CD4-positive, alpha-beta T cell treated with Interferon alpha-2 for 1 hour (primary cell): Measurements from ENCODE around the gene ADAMTS17.

ENCODE experiments used
- DNase-seq, 2 donors: peaks; one replicate each; pipeline ENCODE4 v3.0.0-alpha.2; 2020 to 2022

The ADAMTS17 gene

DNA sequence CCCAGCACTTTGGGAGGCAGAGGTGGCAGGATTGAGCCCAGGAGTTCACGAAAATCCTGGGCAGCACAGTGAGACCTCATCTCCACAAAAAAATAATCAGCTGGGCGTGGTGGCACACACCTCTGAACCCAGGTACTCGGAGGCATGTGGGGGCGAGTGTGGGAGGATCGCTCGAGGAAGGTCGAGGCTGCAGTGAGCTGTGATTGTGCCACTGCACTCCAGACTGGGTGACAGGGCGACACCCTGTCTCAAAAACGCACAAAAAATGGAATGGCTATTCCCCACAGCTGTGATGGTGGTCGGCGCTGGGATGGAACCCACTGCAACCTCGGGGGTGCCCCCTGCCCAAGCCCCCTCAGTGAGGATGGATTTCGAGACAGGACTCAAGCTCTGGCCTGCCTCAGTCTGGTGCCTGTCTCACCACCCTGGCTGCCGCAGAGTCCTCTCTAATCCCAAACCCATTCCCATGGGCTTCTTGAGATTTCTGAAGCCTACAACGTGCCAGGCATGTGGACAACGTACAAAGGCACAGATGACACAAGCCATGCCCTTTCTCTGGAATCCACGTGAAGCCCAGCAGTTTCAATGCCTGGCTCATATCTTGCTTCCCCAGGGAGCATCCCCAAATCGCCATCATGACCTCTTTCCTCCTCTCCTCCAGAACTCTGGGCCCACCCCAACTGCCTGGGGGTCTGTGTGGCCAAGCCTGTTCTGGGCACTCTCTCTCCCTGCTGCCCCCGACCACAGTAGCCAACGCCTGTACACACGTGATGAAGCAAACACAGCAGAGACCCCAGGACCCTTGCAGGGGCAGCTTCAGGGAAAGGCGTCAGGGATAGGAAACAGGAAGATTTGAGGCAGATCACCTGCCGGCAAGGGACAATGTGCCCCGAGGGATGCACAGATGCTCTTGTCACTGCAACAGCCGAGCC lies 32.4 kb downstream of the ADAMTS17 start:
- no peak for DNase-seq

DNA sequence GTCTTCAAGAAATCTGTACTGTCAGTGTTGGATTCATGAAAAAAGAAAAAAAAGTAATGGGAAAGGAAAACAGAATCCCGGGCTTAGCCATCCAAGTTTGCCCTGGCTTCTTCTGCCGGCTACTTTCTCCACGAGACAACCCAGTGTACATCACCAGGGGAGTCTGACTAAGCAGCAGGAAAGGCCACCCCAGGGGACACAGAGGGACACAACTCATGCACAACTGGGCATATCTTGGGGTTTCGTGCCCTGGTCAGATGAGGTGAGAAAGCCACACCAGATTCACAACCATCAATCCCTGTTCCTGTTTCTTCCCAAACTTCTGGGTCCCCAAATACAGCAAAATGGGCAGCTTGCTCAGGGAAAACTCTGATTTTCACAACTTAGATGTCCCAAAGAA lies 33.2 kb downstream of the ADAMTS17 start:
- DNase-seq, result no peak

DNA sequence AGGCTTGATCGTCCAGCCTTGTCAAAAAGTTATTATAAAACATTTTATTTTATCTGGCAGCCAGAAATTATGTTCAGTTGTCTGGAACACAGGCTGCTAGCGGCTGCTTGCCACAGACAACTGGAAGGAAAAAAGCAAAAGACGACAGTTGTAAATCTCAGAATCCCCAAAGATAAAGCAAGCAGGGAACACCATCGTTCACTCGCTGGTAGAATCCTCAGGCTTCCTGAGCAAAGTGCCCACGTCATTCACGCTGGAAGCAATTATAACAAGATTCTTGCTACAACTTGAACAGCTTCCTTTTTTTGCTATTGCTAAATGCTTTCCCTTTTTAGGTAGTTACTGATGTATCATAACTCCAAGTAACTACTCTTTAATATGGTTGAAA lies 33.6 kb downstream of the ADAMTS17 start:
- no peak for DNase-seq

DNA sequence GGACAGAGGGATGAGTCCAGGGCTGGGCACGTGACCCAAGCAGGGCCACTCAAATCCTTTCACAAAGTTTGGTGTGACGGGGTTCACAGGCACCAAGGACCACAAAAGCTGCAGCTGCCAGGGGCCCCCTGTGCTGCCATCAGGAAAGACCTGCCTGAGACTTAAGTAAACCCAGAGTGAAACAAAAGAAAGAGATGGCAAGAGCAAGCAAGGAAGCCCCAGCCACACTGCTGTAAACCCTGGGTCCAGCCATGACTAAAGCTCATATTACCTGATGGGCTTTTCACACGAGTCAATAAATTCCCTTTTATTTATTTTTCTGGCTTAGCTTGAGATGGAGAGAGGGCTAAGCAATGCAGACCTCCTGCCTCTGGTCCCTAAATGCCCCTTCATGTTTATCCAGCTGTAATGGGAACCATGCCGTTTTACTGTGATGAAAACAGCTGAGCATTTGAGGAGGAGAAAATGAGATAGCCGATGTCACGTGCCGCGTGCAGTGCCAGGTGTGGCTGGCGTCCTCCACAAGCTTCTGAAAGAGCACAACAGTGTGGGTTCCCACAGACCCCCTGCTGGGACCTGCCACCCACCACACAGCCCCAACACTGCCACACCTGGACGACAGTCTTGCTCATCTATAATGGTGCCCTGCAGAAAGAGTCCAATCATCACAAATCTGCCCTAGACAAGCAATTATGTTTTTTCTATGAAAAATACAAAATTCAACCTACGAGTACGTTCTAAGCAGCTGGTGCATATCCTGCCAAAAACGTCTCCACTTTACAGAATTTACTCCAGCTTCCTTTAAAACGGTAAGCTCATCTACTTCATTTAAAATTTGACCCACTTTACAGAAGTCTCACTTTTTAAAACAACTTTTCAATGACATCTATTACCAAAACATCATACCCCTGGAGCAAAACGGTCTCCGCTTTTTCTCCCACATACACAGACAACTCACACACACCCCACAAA lies 34.2 kb downstream of the ADAMTS17 start:
- no peak for DNase-seq

DNA sequence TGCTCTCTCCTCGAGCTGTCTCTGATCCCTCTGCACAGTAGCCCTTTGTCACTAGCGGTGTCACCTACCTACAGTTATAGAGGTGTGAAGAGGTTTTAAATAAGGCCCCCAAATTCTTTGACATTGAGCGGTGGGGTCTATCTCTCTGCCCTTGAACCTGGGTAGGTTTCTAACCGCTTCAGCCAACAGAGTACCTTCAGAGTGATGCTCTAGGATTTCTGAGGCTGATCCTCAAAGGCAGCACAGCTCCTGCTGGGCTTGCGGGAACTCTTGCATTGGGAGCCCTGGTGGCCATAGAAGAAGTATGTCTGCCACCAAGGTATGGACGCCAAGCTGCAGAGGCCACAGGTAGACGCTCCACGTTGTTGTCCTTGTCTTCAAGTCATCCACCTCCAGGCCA lies 35.7 kb downstream of the ADAMTS17 start:
- no peak for DNase-seq

DNA sequence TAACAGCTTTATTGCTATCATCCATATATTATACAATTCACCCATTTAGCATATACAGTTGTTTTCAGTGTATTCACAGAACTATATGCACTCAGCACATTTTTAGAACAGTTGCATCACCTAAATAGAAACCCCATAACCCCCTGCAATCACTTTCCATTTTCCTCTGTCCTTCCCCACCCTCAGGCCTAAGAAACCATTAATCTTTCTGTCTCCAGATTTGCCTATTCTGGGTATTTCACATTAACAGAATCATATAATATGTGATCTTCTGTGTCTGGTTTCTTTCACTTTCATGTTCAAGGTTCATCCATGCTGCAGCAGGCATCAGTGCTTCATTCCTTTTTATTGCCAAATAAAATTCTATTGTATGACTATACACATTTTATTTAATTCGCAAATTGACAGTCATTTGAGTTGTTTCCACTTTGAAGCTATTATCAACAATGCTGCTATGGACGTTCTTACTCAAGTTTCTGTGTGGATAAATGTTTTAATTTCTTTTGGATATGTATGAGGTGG lies 39.8 kb downstream of the ADAMTS17 start:
- no peak for DNase-seq

DNA sequence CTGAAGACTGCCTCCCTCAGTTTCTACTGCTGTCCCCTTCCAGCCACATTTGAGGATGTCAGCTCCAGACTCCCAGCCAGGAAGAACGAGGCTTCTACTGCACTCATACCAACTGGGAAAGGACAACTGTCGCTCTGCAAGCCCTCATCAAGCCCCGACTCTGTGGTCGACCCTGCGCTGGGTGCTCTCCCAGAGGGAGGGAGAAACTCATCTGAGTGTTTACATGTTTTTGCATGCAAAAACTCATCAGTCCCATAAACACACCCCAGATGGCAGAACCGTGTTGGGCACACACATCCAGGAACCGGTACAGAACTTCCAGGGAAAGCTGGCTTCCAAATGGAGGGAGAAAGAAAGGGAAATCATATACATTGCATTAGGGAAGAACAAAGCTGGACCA lies 43.5 kb downstream of the ADAMTS17 start:
- DNase-seq, result no peak

DNA sequence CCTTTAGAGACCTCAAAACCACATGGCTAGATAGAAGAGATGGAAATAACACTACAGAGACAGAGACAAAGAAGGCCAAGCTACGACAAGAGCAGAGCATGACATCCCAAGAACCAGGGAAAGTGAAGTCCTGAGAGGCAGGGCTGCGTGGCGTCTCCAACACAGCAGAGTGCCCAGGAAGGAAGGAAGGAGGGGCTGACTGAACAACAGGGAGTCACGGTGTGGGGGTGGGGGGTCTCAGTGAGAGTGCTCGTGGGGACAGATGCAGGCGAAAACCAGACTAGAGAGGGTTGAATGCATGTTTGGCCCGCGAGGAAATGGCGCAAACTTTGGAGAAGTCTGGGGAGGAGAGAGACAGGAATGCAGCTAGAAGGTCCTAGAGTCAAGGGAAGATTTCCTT lies 44.0 kb downstream of the ADAMTS17 start:
- no peak for DNase-seq

DNA sequence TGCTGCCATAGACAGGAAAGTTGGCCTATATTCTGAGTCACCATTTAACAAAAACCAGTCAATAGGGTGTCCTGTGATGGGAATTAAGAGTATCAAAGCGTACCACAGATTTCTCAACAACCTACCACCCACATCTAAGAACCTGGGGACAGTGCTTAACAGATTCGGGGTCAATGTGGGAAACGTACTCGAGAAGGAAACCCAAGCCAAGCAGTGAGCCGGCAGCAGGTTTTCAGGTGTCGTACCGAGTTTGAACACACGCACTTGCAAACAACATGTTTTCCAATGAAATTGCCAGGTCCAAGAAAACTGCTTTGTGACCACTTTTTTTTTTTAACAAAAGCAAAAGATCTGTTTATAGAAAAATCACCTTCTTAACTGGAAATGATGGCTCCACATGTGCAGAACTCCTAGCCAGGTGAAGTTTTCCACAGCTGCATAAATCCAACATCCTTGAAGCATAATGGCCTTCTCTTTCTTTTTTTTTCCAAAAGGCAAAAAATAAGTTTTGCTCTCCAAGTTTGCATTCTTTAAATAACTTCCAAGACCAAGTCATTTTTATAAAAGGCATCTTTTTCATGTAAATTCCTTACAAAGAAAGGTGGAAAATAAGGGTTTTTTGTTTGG lies 45.7 kb downstream of the ADAMTS17 start:
- no peak for DNase-seq

DNA sequence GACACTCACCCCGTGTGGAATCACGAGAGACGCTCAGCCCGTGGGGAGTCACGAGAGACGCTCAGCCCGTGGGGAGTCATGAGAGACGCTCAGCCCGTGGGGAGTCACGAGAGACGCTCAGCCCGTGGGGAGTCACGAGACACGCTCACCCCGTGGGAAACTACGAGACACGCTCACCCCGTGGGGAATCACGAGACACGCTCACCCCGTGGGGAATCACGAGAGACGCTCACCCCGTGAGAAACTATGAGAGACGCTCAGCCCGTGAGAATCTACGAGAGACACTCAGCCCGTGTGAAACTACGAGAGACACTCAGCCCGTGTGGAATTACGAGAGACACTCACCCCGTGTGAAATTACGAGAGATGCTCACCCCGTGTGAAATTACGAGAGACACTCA lies 49.8 kb downstream of the ADAMTS17 start:
- no peak for DNase-seq

DNA sequence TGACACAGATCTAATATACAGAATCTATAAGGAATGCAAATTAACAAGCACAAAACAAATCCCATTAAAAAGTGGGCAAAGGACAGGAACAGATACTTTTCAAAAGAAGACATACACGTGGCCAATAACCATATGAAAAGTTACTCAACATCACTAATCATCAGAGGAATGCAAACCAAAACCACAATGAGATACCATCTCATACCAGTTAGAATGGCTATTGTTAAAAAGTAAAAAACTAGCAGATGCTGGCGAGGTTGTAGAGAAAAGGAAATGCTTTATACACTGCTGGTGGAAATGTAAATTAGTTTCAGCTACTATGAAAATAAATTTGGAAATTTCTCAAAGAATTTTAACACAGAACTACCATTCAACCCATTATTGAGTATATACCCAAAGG lies 50.7 kb downstream of the ADAMTS17 start:
- DNase-seq, result no peak

DNA sequence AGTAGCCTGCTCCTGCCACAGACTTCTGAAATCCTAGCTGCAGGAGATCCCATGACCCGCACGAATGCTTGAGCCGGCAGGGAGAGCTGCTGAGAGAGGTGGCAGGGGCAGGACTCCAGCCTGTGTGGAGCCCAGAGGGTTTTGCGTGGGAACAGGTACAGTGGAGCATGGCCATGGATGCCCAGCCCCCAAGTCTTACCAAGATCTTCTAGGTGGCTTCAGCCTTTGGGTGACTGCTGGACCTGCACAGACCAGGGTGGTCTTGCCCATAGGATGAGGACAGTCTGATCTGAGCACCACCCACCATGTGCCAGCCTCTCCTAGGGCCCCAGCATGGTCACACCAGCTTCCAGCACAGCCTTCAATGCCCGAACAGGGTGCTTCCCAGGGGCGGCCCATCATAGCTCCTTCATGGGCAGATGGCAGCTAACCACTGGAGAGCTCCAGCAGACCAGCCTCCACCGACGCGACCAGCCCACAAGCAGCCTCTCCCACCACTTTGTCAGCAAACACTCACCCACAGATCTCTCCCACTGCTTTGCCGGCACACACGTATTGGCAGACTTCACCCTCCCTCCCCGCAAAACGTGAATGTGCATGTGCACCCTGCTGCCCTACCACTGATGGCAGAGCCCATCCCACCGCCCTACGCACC lies 56.0 kb downstream of the ADAMTS17 start:
- no peak for DNase-seq

DNA sequence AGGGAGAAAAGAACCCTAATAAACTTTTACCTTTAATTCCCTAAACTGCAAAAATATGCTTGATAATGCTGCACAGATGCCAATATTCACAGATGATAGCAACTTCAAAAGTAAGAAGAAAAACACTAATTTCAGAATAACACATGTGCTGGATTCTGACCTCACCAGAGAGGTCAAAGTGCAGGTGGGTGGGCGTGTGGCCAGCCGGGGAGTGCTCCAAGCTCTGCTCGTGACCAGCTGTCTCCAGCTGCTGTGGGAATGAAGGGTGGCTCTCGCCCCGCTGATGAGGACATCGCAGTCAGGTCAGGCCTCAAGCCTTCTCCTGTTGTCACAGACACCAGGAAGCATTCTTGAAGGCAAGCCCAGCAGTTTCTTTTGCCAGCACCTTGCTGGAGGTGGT lies 57.1 kb downstream of the ADAMTS17 start:
- no peak for DNase-seq

DNA sequence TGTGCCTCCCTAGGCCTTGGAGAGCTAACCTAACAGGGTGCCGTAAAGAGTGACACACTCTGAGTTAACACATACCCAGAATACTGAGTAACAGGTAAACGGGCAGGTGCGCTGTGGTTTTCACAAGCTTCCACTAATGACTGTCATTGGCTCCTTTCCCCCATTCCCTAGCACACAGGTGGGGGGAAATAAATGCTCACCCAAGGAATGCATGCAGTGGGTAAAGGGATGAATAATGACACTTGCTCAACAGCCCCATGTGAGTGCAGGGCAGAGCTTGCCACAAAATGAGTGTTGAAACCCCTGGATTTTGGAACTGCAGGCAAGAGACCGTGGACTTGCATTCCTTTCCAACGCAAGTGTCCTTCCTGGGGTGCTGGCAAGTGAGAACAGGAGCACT lies 57.6 kb downstream of the ADAMTS17 start:
- DNase-seq, result no peak

DNA sequence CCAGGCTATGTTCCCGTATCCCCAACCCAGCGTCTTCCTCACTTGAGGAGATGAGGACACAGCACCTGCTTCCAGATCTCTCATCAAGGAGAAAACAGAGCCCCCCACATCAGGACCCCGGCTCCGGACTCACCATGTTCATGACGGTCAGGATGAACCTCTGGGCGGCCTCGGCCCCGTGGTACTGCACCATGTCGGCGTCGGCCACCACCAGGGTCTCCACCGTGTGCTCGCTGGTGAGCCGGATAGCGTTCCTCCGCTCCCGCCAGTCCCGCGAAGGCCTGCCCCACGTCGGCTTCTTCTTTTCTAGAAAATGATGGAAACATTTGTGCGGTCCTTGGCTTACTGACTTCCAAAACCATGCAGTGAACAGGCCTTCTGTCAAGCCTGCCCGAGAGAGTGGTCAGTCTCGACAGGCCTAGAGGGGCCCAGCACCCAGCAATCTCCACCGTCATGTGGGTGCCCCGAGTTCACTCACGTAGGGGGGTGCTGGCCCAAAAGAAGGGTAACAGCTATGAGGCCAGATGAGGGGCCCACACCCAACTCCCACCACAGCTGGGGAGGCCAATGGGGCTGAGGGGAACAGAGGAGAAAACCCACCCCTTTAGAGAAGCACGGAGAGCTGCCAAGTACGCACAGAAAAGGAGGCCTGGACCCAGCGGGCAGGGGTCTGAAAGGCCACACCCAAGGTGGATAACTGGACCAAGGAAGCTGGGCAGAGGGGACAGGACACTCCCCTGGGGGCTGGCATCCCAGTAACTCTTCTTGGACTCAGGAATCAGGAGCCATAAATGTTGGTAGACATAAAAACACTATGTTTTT lies 60.5 kb downstream of the ADAMTS17 start:
- DNase-seq, result no peak

DNA sequence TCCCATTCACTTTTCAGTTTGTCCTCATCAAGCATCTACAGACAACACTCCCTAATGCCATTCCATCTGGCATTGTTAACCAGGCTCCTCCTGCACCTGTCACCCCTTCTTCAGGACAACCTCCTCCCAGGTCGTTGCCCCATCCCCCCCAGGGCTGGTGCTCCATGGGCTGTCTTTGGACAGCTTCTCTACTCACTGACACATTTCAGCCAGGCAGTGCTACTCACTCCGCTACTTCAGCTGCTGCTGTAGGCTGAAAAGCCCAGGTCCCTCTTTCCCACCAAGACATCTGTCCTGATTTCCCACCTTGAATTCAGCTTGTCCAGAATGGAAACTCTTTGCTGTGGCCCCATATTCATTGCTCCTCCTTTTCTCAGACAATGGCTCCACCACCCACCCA lies 61.9 kb downstream of the ADAMTS17 start:
- no peak for DNase-seq

DNA sequence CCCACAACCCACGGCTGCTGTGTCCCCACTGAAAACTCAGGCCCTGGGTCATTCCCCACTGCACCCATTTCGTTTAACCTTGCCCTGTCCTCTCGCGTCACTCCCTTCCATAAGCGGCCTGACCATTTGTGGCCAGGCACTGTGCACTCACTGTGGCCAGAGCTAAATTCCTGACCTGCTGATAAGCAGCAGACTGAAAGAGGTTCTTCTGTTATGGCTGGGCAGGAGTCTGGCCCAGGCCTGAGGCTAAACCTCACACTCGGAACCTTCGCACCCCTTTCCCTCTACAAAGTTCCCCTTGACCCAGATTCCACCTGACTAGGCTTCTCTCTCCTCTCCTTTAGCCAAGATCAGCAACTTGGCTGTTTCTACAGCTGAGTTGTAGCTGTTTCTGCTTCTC lies 62.3 kb downstream of the ADAMTS17 start:
- DNase-seq, result no peak

DNA sequence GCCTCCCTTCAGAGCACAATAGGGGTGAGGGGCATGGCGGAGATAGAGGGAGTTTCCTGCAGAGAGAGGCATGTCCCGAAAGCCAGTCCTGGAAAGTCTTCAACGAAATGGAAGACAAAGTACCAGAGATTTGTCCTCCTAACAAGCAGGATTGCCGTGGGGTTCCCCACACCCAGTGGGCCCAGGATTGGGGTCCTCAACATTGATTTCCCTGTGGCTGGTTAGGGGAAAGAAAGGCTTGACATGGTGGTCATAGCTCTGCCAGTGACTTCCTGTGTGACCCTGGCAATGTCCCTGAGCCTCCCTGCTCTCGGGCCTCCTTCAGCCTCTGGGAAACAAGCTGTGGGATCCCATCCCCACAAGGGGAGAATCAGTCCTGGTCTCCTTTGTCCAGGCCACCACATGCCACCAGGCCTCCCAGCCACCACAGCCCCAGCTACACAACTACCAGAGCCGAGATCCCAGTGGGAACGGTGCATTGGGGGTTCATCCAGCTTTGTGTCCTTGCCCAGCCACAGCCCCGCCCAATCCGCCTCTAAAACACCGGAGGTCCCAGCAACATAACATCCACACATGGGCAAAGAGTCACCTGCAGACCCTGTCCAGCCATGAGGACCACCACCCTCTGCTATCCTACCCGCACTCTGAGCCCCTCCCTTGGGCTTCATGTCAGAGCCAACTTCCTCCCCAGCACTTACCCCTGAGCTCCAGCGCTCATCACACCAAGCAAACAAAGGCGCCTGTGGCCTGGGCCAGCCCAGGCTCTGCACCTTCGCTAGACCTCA lies 63.0 kb downstream of the ADAMTS17 start:
- DNase-seq, result no peak

DNA sequence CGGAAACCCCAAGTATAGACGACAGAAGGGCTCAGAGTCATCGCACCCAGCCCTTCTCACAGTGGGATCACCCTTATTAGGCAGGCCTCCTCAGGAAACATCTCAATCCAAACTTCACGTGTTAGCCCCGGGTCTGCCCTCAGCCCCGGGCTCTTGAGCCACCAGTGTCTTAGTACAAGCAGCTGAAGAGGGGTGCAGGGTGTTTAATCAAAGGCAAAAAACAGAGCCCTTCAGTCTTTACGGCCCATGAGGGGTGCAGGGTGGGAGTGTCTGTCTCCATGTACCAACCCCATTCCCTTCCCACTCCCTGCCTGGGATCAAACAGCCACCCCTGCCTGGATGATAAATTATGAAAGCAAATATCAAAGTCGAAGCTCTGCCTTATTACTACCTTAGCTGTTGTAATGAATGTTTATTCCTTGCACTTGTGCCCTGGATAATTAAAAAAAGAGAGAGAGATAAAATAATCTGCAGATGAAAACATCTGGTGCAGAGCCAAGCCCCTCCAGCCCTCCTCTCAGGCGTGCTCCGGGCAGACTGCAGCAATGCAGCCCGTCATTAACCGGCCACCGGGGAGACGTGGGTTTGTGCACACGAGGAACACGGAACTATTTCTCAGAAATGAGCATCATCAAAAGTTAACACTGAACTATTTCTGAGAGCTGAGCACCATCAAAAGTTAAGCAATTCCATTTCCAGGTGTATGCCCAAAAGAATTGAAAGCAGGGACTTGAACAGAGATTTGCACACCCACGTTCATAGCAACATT lies 64.5 kb downstream of the ADAMTS17 start:
- no peak for DNase-seq

DNA sequence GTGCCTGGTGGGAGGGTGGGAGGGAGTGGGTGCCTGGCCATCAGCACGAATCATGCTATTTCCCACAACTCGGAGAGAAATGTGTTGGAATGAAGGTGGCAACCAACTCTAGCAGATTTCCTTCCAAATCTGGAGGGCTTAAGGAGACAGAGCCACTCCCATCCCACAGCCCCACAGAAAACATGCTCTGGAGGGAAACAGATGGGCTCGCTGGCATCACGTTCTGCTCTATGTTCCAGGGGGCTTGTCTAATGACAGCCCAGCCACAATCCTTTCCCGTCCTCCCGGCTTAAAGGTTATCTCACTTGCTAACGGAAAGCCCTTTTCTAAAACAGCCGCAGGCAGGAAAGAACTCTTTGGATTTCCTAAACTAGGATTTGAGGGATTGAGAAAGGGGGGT lies 65.3 kb downstream of the ADAMTS17 start:
- no peak for DNase-seq
